ENCODE data around the gene KIF11.

Gene KIF11

DNA sequence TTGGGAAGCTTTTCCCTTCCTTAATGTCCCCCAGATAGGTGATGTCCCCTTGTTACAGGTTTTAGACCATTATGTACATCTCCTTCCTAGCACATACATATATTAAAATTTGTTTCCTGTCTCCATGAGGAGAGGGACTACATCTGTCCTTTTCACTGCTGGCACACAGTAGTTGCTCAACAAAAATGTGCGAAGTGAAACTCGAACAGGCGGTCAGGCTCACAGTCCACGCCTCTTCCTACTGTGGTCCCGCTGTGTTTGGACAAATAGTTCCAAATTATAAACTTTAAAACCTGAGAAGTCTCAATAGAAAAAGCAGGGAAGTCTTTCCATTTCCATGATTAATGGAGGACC is 95.6 kb downstream of the KIF11 start:
- no peak for DNase-seq

GRCh38 chr10:92688927-92689662 is 96.2 kb downstream of the KIF11 start:
- DNase-seq: no peak

- DNase-seq: peak; percentile 22
Observed at GRCh38 chr10:92689663-92690210, 96.8 kb downstream of the KIF11 start, which contains the start of gene HHEX. HHEX (plus strand) TSS chr10:92689955; CDS start chr10:92689987, 32 bp downstream.

DNA sequence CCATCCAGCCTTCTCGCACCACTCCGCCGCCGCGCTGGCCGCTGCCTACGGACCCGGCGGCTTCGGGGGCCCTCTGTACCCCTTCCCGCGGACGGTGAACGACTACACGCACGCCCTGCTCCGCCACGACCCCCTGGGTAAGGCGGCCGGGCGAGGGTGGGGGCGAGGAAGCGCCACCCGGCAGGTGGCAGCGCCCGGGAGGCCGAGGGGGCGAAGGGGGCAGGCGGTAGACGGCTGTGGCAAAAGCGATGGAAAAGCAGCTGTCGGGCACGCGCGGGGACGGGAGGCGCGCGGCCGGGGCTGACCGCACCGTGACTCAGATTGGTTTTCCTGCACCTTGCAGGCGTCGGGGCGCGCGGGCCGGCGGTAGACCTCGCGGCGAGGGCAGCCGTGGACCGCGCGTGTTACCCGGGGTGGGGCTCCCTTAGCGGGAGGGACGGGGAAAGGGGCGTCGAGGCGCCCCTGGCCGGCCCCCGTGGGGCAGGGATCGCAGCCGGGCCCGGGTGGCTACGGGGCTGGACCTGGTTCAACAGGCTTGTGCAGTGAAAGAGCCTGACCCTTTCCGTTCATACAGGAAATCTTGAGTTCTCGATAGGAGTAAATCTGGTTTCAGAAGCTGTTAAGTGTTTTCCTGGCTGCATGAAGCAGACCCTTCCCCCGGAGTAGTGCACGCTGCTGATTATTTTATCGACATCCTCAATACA is 97.4 kb downstream of the KIF11 start:
- peak; percentile 50 for DNase-seq

DNA sequence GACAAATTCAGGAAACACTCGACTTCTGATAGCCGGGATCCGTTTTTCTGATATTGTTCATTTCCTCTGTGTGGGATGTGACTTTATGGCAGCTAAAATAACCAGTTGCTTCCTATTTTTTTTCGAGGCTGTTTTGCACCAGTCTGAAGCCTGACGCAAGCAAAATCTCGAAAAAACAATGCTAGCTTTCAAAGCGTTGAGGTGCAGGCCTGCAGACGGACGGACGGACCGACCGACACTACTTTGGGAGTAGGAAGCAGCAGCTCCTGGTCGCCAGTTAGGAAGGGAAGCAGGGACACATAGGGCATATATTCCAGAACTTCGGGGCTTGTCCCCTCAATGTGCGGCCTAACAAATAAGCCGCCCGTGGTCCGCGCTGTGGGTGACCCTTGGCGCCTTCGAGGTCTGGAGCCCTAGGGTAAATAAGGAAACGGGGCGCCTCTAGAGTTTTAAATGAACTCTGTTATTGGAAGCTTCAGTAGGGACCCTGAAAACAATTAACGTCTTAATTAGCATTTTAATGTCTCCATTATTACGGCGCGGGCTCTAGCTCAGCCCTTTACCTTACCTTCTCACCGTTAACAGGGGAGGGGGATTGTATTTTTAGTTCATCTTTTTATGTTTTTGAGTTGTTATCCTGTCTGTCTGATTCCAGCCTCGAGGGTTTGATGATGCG is 98.1 kb downstream of the KIF11 start:
- DNase-seq: no peak

GRCh38 chr10:92691591-92692079 is 98.7 kb downstream of the KIF11 start:
- DNase-seq: no peak

- DNase-seq: no peak
Observed at GRCh38 chr10:92692080-92692671, 99.2 kb downstream of the KIF11 start.

- DNase-seq: no peak
Observed at GRCh38 chr10:92692697-92693533, 100.0 kb downstream of the KIF11 start.

GRCh38 chr10:92693534-92693893 is 100.6 kb downstream of the KIF11 start:
- no peak for DNase-seq

DNA sequence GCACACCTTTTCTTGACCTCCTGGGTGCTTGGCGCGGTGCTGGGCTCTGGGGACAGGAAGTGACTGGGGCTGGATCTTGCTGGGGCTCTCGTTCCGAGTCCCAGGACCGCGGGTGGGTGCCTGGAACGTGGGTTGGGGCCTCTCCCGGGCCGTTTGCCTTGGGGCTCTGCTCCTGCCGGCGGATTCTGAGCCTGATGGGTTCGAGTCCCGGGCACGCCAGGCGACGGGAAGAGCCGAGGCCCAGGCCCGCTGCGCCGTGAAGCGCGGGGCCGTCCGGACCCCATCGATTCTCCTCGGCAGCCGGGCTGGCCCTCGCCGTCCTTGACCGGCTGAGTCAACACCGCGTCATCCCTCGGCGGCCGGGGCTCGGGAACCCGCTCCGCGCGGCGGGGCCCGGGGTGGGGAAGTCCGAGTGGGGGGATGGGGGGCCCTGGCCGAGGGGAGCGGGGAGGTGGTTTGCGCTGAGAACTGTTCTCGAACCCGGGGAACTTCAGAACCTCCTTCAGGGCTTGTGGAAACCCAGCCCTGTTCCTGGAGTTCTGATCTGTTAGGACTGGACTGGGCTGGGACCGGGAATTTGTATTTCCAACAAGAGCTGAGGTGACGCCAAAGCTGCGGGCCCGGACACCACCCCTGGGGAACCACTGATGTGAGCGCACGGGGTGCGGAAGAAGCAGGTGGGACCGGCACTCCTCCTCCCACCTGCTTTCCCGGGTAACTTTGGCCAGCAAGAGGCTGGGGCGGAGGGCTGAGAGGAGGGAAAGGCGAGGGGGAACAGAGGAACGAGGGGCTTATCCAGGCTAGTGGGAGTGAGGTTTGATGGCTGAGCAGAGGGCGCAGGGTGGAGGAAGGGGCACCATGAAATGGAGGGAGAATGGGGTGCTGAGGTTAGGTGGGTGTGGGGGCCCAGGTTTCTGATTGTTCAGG is 103.0 kb downstream of the KIF11 start:
- DNase-seq: no peak

DNA sequence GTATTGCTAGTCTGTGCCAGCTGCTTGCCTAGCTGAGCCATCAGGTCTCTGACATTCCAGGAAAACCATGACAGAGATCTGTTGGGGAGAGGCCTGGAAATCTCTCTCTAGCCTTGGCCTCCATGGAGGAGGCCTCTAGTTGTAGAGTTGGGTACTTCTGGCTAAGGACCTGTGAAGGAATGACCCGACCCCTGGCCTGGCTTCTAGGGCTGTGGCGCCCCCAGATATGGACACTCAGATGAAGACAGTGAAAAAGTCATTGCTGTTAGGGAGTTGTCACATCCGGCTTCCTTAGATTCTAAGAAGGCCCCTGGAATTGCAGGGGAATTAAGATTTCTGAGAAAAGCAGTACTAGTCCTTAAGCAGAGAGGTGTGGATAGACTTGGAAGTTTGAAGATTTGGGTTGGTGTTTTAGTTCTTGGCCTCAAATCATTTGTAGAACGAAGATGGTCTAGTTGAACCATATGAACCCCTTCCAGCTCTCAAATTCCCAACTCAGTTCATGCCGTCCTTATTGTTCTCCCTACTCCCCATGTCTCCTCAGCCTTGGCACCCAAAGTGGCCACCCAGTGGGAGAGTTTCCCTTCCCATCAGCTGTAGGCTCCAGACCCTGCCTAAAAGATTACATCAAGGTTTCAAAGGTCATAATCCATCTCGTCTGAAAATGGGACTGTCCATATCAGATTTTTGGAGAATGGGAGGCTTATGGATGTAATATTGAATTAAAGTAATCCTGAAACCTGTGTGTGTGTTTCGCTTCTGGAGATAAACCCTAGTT is 103.9 kb downstream of the KIF11 start:
- DNase-seq: no peak

DNA sequence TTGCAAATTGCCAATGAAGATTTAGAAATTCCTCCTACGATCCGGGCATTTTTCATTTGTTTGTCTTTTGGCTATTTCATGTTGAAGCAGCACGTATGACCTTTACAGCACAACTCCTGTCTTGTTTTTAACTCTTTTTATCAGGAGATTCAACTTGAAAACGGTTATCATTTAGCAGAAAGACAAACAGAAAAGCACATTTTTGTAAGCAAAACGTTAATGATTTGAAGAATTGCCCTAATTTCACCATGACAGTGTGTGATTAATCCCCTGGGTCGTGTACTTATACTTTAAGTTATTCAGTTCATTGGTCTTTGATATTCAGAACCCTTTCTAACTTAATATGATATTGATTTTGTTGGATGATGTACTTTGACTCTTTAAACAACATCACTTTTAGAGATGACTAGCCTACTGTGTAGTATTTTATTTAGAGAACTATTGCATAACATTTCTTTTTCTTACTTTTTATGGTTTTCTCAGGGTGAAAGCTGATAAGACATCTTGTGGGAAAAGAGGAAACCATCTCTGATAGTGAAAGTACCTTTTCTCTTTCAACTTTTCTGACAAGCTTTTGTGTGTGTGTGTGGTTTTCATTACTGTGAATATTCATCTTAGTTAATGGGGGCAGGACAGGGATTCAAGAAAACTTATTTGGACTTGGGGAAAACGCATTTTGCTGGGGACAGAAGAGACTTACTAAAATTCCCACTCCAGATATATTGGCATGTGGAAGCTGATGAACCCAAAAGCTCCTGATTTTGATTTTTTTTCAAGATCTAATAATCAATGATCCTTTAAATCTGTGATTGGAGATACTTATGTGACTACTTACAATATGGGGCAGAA is 105.0 kb downstream of the KIF11 start:
- no peak for DNase-seq

- DNase-seq: no peak
Observed at GRCh38 chr10:92699193-92699517, 106.2 kb downstream of the KIF11 start.

GRCh38 chr10:92699518-92700381 is 106.8 kb downstream of the KIF11 start:
- DNase-seq: no peak

DNA sequence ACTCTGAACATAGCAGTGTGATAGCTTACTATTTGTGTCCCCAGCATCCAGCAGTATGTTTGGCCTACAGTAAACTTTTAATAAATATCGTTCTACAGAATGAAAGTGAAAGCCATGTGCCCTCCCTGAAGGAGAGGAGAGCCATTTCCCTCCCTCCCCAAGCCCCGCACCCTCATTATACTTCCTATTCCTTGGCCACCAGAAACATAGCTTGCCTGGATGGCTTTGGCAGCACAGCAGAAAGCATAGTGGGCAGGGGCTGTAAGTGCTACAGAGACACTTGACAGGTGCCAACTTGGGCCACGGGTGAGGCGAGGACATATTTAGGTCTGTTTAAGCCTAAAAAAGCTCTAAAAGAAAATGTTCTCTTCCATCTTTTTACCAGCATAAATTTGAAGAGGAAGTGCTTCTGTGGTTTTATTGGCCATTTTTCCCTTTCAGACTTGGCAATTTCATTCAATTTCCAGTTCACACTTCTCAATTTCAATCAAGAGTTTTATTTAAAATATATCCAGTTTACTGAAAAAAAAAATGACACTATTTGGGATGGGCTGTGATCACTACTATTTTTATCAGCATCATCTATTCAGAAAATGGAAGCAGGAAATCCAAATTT is 109.5 kb downstream of the KIF11 start:
- DNase-seq: no peak

Measured in T-helper 9 cell (primary cell).